T47D (cell line): ENCODE measurements around the gene SLC44A5.
"Not testable (repeated sequence)": the region's sequence is repeated elsewhere in the genome, so short reads cannot be mapped to it uniquely, and the experiment has no call there.

Source experiments
- DNase-seq, 2 experiments: peaks; one replicate each; pipeline versions ENCODE4 v3.0.0 to v3.0.0-alpha.2; 2011 to 2012; ENCODE audit warnings: low read depth in 1 of 2, low spot score in 1 of 2
- JUND ChIP-seq: IDR thresholded peaks from 2 replicates; pipeline ENCODE4 v1.6.1; 2012; ENCODE audit warnings: low read depth
- in situ Hi-C: cut with HindIII; loops from 2 replicates; pipeline ENCODE4 v1.10.0; 2016; ENCODE audit warnings: low sequenced_read_pairs, low pct_unique_long_range_greater_than_20kb

Gene SLC44A5

GRCh38 chr1:75611014-75611413, at the start of gene SLC44A5:
SLC44A5 (minus strand) TSS chr1:75611114; CDS start chr1:75541447, 69,667 bp downstream.
- TF ChIP-seq JUND: no peak
- no peak for DNase-seq
- in situ Hi-C loops: no loop called here

- no peak for DNase-seq
- in situ Hi-C loops: no loop called here
- TF ChIP-seq JUND: no peak
Measured at GRCh38 chr1:75655931-75656330, 45.0 kb upstream of the SLC44A5 start.

GRCh38 chr1:75647183-75647582, 36.3 kb upstream of the SLC44A5 start:
- in situ Hi-C loops, DNase-seq: not testable (repeated sequence)

GRCh38 chr1:75645153-75645552, 34.2 kb upstream of the SLC44A5 start:
- in situ Hi-C loops, DNase-seq: not testable (repeated sequence)

GRCh38 chr1:75643460-75643859, 32.5 kb upstream of the SLC44A5 start:
- no peak for DNase-seq
- no peak for TF ChIP-seq JUND

GRCh38 chr1:75641325-75641724, 30.4 kb upstream of the SLC44A5 start:
- no peak; the same call in 1 of the 2 replicates for TF ChIP-seq JUND
- in situ Hi-C loops: no loop called here
- peak in 1 of 2 experiments; percentile 79 for DNase-seq

More at GRCh38 chr1:75643460-75643859, 32.5 kb upstream of the SLC44A5 start:
- in situ Hi-C loops: no loop called here

- in situ Hi-C loops: no loop called here
- TF ChIP-seq JUND: no peak
- DNase-seq: no peak
Measured at GRCh38 chr1:75640137-75640536, 29.2 kb upstream of the SLC44A5 start.

- in situ Hi-C loops: no loop called here
- TF ChIP-seq JUND: no peak
- DNase-seq: peak in 1 of 2 experiments; percentile 37
Measured at GRCh38 chr1:75632350-75632949, 21.5 kb upstream of the SLC44A5 start.

GRCh38 chr1:75630998-75631397, 20.1 kb upstream of the SLC44A5 start:
- DNase-seq: no peak
- in situ Hi-C loops: no loop called here
- no peak for TF ChIP-seq JUND

- in situ Hi-C loops: no loop called here
- DNase-seq: no peak
Measured at GRCh38 chr1:75630004-75630594, 19.2 kb upstream of the SLC44A5 start.

GRCh38 chr1:75625795-75626194, 14.9 kb upstream of the SLC44A5 start:
- DNase-seq: no peak
- TF ChIP-seq JUND: no peak
- in situ Hi-C loops: no loop called here

More at GRCh38 chr1:75630004-75630594, 19.2 kb upstream of the SLC44A5 start:
- TF ChIP-seq JUND: no peak

- peak; percentile 34; the same call in 1 of the 2 replicates for TF ChIP-seq JUND
- in situ Hi-C loops: no loop called here
- DNase-seq: peak in 1 of 2 experiments; percentile 51
Measured at GRCh38 chr1:75618382-75618781, 7.5 kb upstream of the SLC44A5 start.
